SIG-M5 treated with dmso at 0.1 percent for 504 hours (cell line): ENCODE results near the gene FCRL6.

Experiments
- DNase-seq: peaks from one replicate; lab custom pipeline; 2025; ENCODE audit not compliant: unreplicated experiment; lab: John Stamatoyannopoulos, UW

Gene FCRL6

DNA sequence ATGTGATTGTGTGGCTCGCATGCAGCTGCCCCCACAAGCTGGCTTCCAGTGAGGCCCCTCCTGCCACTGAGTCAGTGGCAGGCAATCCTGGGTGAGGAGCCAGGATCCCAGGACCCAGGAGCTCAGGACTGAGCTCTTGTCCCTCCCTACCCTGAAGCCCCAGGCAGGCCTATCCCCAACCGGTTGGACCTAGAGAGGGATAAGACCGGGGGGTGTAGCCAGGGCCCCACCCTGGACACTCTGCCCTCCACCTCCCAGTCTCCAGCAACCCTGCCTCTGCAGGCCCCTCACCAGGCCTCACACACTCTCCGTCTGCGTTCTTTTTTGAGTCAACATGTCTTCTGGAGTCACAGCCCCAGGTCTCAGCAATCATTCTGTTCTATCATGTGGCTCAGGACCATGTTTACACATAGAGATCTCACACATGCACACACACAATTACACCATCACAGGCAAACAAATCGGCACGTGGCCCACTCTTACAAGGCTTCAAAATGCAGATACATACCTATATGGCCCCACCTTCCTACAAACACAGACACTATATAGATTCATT, 57.7 kb downstream of the FCRL6 start:
- no peak for DNase-seq

- no peak for DNase-seq
These were observed 58.3 kb downstream of the FCRL6 start for GRCh38 chr1:159860456-159860855.

DNA sequence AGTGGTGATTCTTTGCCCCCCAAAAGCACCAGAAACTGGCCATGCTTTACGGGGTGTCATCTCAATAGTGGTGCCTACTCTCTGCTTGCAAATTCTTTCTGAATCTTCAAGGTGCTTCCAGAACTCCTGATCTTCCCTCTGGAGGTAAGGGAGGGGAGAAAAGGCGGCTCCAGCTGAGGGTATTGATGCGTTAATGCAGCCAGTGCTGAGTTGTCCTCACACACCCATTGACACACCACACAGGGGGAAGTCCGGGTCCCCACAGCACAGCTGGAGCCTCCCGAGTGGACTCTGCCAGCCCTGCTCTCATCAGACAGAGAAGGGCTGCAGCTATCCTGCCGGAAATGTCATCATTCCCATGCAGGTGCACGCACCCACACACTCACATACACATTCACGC, 59.1 kb downstream of the FCRL6 start:
- DNase-seq: no peak

DNA sequence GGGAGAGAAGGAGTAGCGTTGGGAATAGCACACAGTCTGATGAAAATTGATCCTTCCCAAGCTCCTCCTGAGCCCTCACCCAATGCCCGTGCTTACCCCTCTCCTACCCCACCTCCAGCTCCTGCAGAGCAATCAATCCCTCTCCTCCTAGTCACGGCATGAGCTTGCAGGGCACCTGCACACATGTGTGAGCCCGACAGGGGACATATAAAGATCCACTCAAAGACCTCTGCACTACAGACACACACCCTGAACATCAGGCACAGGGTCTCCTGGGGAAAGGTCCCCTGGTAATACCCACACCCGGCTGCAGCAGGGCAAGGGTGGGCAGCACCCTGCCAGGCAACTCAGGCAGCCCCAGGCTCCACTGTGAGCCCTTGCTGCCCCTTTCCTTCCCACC, 59.9 kb downstream of the FCRL6 start:
- DNase-seq: no peak

DNA sequence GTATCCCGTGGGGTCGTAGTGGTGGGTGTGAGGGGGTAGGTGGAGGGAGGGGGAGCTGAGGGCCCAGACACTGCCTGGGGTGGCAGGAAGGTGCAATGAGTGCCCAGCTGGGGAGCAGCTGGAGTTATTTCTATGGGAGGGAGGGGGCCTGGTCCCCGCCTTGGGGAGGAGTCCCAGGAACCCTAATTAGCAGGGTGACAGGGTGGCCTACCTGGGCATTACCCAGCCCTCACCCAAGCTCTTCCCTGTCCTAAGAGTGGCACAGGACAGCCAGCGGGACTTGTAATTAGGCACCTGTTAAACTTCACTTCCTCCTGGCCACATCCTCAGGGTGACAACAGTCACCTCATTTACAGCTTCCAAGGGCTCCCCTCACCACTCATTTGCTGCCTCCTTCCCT, 60.4 kb downstream of the FCRL6 start, which contains the start of gene VSIG8:
VSIG8 (minus strand) TSS at position 101 of the 400 bp plus-strand sequence. CDS start 136 bp downstream, outside the sequence.
- DNase-seq: no peak

- no peak for DNase-seq
These were observed 62.1 kb downstream of the FCRL6 start for GRCh38 chr1:159864262-159864661.
